IgD-negative memory B cell (primary cell): ENCODE data around the gene SORBS1. TPM values are rescaled to one million over a fixed set of nuclear protein-coding genes. Genes with fewer than 3 reads are reported as not detected.
A peak's percentile ranks its signal among the peaks of the same experiment; 100 is the strongest.
"Not testable (repeated sequence)": the region's sequence is repeated elsewhere in the genome, so short reads cannot be mapped to it uniquely, and the experiment has no call there.

Source experiments
- H3K27ac Mint-ChIP-seq, 3 donors: one replicate each; pipeline ENCODE4 v1.8.0; 2020 to 2022; ENCODE audit warnings: mild to moderate bottlenecking in 3 of 3, mixed read lengths in 3 of 3, moderate library complexity in 1 of 3
- H3K27me3 Mint-ChIP-seq: one replicate; pipeline ENCODE4 v1.8.0; 2021; ENCODE audit warnings: mixed read lengths
- H3K36me3 Mint-ChIP-seq: one replicate; pipeline ENCODE4 v1.8.0; 2020; ENCODE audit warnings: mild to moderate bottlenecking, mixed read lengths
- H3K4me1 Mint-ChIP-seq, 3 donors: one replicate each; pipeline ENCODE4 v1.8.0; 2020 to 2022; ENCODE audit warnings: mixed read lengths in 3 of 3, mild to moderate bottlenecking in 1 of 3
- H3K4me3 Mint-ChIP-seq, 4 donors: one replicate each; pipeline ENCODE4 v1.8.0; 2020 to 2022; ENCODE audit warnings: mild to moderate bottlenecking in 4 of 4, mixed read lengths in 4 of 4, moderate library complexity in 3 of 4
- H3K9me3 Mint-ChIP-seq, 3 donors: one replicate each; pipeline ENCODE4 v1.8.0; 2020 to 2021; ENCODE audit warnings: mixed read lengths in 3 of 3, mild to moderate bottlenecking in 1 of 3
- polyA plus RNA-seq: library from polyadenylated mRNA; unstranded; fragments of 300-500 nt; fragmentation: Illumina TruSeq; gene quantifications from one replicate; pipeline ENCODE4 v1.2.3, GENCODE V29; 2021

SORBS1 gene
- polyA plus RNA-seq, 1 donor from 2014 or later = 0.41 TPM

- Mint-ChIP-seq H3K4me3 (no peak overlapping the region), H3K9me3 (peaks cover 0 to 4% (median 4%) of the 10 kb centered on the region in 3 donors), H3K27me3 (peaks cover 6% of the 10 kb centered on the region), H3K36me3 (no peaks in the 10 kb centered on the region), H3K27ac (no peak overlapping the region), H3K4me1 (peaks cover 0 to 4% (median 0%) of the 10 kb centered on the region in 3 donors)
Observed at GRCh38 chr10:95480901-95481491, 80.2 kb downstream of the SORBS1 start.

- Mint-ChIP-seq H3K27ac (no peak overlapping the region), H3K27me3 (peaks cover 6% of the 10 kb centered on the region), H3K36me3 (no peaks in the 10 kb centered on the region), H3K9me3 (peaks cover 0 to 4% (median 4%) of the 10 kb centered on the region in 3 donors), H3K4me1 (peaks cover 0 to under 1% (median 0%) of the 10 kb centered on the region in 3 donors), H3K4me3 (no peak overlapping the region)
Observed at GRCh38 chr10:95480102-95480900, 80.9 kb downstream of the SORBS1 start.

GRCh38 chr10:95478935-95479334, 82.2 kb downstream of the SORBS1 start:
- peaks cover 0 to 4% (median 4%) of the 10 kb centered on the region in 3 donors for H3K9me3 Mint-ChIP-seq
- no peaks in the 10 kb centered on the region for H3K36me3 Mint-ChIP-seq
- no peak overlapping the region for H3K27ac Mint-ChIP-seq
- H3K27me3 Mint-ChIP-seq = peaks cover 6% of the 10 kb centered on the region
- H3K4me3 Mint-ChIP-seq = no peak overlapping the region
- H3K4me1 Mint-ChIP-seq = no peaks in the 10 kb centered on the region

- H3K4me3 Mint-ChIP-seq = no peak overlapping the region
- no peaks in the 10 kb centered on the region for H3K36me3 Mint-ChIP-seq
- H3K27me3 Mint-ChIP-seq = peaks cover 6% of the 10 kb centered on the region
- peaks cover 0 to 4% (median 4%) of the 10 kb centered on the region in 3 donors for H3K9me3 Mint-ChIP-seq
- no peak overlapping the region for H3K27ac Mint-ChIP-seq
- no peaks in the 10 kb centered on the region for H3K4me1 Mint-ChIP-seq
Observed at GRCh38 chr10:95478185-95478584, 83.0 kb downstream of the SORBS1 start.

- H3K27ac Mint-ChIP-seq = no peak overlapping the region
- H3K27me3 Mint-ChIP-seq = no peaks in the 10 kb centered on the region
- no peaks in the 10 kb centered on the region for H3K9me3 Mint-ChIP-seq
- no peaks in the 10 kb centered on the region for H3K4me1 Mint-ChIP-seq
- no peaks in the 10 kb centered on the region for H3K36me3 Mint-ChIP-seq
- no peak overlapping the region for H3K4me3 Mint-ChIP-seq
Observed at GRCh38 chr10:95477175-95477520, 84.0 kb downstream of the SORBS1 start.

- Mint-ChIP-seq H3K9me3 (no peaks in the 10 kb centered on the region), H3K27ac (no peak overlapping the region), H3K27me3 (no peaks in the 10 kb centered on the region), H3K36me3 (no peaks in the 10 kb centered on the region), H3K4me3 (no peak overlapping the region), H3K4me1 (peaks cover 0 to under 1% (median 0%) of the 10 kb centered on the region in 3 donors)
Observed at GRCh38 chr10:95476469-95477174, 84.5 kb downstream of the SORBS1 start.

- H3K9me3 Mint-ChIP-seq = no peaks in the 10 kb centered on the region
- no peak overlapping the region for H3K27ac Mint-ChIP-seq
- H3K27me3 Mint-ChIP-seq = no peaks in the 10 kb centered on the region
- H3K4me1 Mint-ChIP-seq = peaks cover 0 to 2% (median 0%) of the 10 kb centered on the region in 3 donors
- no peaks in the 10 kb centered on the region for H3K36me3 Mint-ChIP-seq
- no peak overlapping the region for H3K4me3 Mint-ChIP-seq
Observed at GRCh38 chr10:95475827-95476468, 85.2 kb downstream of the SORBS1 start.

GRCh38 chr10:95475003-95475383, 86.2 kb downstream of the SORBS1 start:
- no peaks in the 10 kb centered on the region for H3K9me3 Mint-ChIP-seq
- H3K4me3 Mint-ChIP-seq = no peak overlapping the region
- H3K27me3 Mint-ChIP-seq = no peaks in the 10 kb centered on the region
- H3K4me1 Mint-ChIP-seq = peaks cover 0 to 2% (median 0%) of the 10 kb centered on the region in 3 donors
- H3K27ac Mint-ChIP-seq = no peak overlapping the region
- H3K36me3 Mint-ChIP-seq = no peaks in the 10 kb centered on the region

- Mint-ChIP-seq H3K27ac (no peak overlapping the region), H3K9me3 (no peaks in the 10 kb centered on the region), H3K27me3 (peaks cover 5% of the 10 kb centered on the region), H3K36me3 (no peaks in the 10 kb centered on the region), H3K4me1 (peaks cover 0 to 2% (median 0%) of the 10 kb centered on the region in 3 donors), H3K4me3 (no peak overlapping the region)
Observed at GRCh38 chr10:95474228-95475002, 86.8 kb downstream of the SORBS1 start.

GRCh38 chr10:95472304-95473088, 88.7 kb downstream of the SORBS1 start:
- H3K4me3 Mint-ChIP-seq = peak overlapping the region in 1 of 4 donors; percentile 22
- no peaks in the 10 kb centered on the region for H3K9me3 Mint-ChIP-seq
- peaks cover 0 to 5% (median 0%) of the 10 kb centered on the region in 3 donors for H3K4me1 Mint-ChIP-seq
- H3K36me3 Mint-ChIP-seq = no peaks in the 10 kb centered on the region
- peaks cover 10% of the 10 kb centered on the region for H3K27me3 Mint-ChIP-seq
- no peak overlapping the region for H3K27ac Mint-ChIP-seq

- Mint-ChIP-seq H3K27me3 (peaks cover 16% of the 10 kb centered on the region), H3K27ac (no peak overlapping the region), H3K4me1 (peaks cover 0 to 6% (median 0%) of the 10 kb centered on the region in 3 donors), H3K9me3 (no peaks in the 10 kb centered on the region), H3K36me3 (no peaks in the 10 kb centered on the region), H3K4me3 (no peak overlapping the region)
Observed at GRCh38 chr10:95469676-95470075, 91.5 kb downstream of the SORBS1 start.

GRCh38 chr10:95469251-95469650, 91.9 kb downstream of the SORBS1 start:
- H3K27ac Mint-ChIP-seq = no peak overlapping the region
- peaks cover 0 to 6% (median 0%) of the 10 kb centered on the region in 3 donors for H3K4me1 Mint-ChIP-seq
- peaks cover 16% of the 10 kb centered on the region for H3K27me3 Mint-ChIP-seq
- no peaks in the 10 kb centered on the region for H3K9me3 Mint-ChIP-seq
- no peaks in the 10 kb centered on the region for H3K36me3 Mint-ChIP-seq
- H3K4me3 Mint-ChIP-seq = no peak overlapping the region

- H3K36me3 Mint-ChIP-seq, H3K4me1 Mint-ChIP-seq, H3K9me3 Mint-ChIP-seq: not testable (repeated sequence)
- Mint-ChIP-seq H3K27me3 (peaks cover 16% of the 10 kb centered on the region), H3K4me3 (peak overlapping the region in 1 of 4 donors; percentile 10), H3K27ac (peak overlapping the region in 1 of 3 donors; percentile 62)
Observed at GRCh38 chr10:95467642-95468041, 93.5 kb downstream of the SORBS1 start.

- H3K27ac Mint-ChIP-seq = no peak overlapping the region
- peaks cover 0 to 6% (median 0%) of the 10 kb centered on the region in 3 donors for H3K4me1 Mint-ChIP-seq
- H3K27me3 Mint-ChIP-seq = peaks cover 16% of the 10 kb centered on the region
- no peaks in the 10 kb centered on the region for H3K9me3 Mint-ChIP-seq
- H3K36me3 Mint-ChIP-seq = no peaks in the 10 kb centered on the region
- H3K4me3 Mint-ChIP-seq = peak overlapping the region in 1 of 4 donors; percentile 10
Observed at GRCh38 chr10:95467162-95467599, 94.0 kb downstream of the SORBS1 start.
